Brain microvascular endothelial cell (primary cell): ENCODE results near the gene NEUROD2.

Source experiments
- DNase-seq: peaks from one replicate; pipeline ENCODE4 v3.0.0-alpha.2; 2020
- H3K27ac ChIP-seq: fragments of 250-450 bp; sonication (Bioruptor Pico); 2 replicates; pipeline ENCODE4 v1.5.1; 2020; ENCODE audit warnings: mild to moderate bottlenecking, moderate library complexity
- H3K27me3 ChIP-seq: fragments of 250-450 bp; sonication (Bioruptor Pico); replicated peaks from 2 replicates; pipeline ENCODE4 v1.5.1; 2020; ENCODE audit warnings: mild to moderate bottlenecking
- H3K36me3 ChIP-seq: fragments of 250-450 bp; sonication (Bioruptor Pico); replicated peaks from 2 replicates; pipeline ENCODE4 v1.5.1; 2020; ENCODE audit warnings: mild to moderate bottlenecking
- H3K4me3 ChIP-seq: 2 replicates; pipeline ENCODE4 v1.5.1; 2011; ENCODE audit warnings: low read depth, mild to moderate bottlenecking, control low read depth, low read length, moderate library complexity
- CTCF ChIP-seq: IDR thresholded peaks from 2 replicates; pipeline ENCODE4 v1.5.1; 2011; ENCODE audit warnings: low read depth, mild to moderate bottlenecking, moderate library complexity, low read length, control low read depth, inconsistent platforms; ENCODE audit errors: missing control alignments
- in situ Hi-C: cut with HindIII; loops from 2 replicates; pipeline ENCODE4 v1.10.0; 2017; ENCODE audit warnings: low sequenced_read_pairs, low pct_ligation_motif_present

Gene NEUROD2

GRCh38 chr17:39651923-39652586 is 44.3 kb upstream of the NEUROD2 start:
- Histone ChIP-seq H3K27me3 (no peaks in the 10 kb centered on the region), H3K36me3 (no peaks in the 10 kb centered on the region), H3K27ac (no peak overlapping the region), H3K4me3 (no peak overlapping the region)
- in situ Hi-C loops = no loop called here
- TF ChIP-seq CTCF = no peak
- no peak for DNase-seq

- Histone ChIP-seq H3K27ac (no peak overlapping the region), H3K4me3 (no peak overlapping the region)
- no peak for TF ChIP-seq CTCF
Measured at GRCh38 chr17:39650121-39650579, 42.4 kb upstream of the NEUROD2 start.

GRCh38 chr17:39648616-39649366 is 41.1 kb upstream of the NEUROD2 start:
- H3K27me3 ChIP-seq = no peaks in the 10 kb centered on the region
- H3K36me3 ChIP-seq = no peaks in the 10 kb centered on the region
- TF ChIP-seq CTCF = no peak
- no peak overlapping the region for H3K4me3 ChIP-seq
- in situ Hi-C loops = no loop called here
- H3K27ac ChIP-seq = no peak overlapping the region
- DNase-seq = no peak

More at GRCh38 chr17:39650121-39650579, 42.4 kb upstream of the NEUROD2 start:
- in situ Hi-C loops = no loop called here
- Histone ChIP-seq H3K36me3 (no peaks in the 10 kb centered on the region), H3K27me3 (no peaks in the 10 kb centered on the region)
- no peak for DNase-seq

GRCh38 chr17:39647256-39647655 is 39.5 kb upstream of the NEUROD2 start:
- H3K27ac ChIP-seq = no peak overlapping the region
- no peak overlapping the region for H3K4me3 ChIP-seq
- H3K36me3 ChIP-seq = no peaks in the 10 kb centered on the region
- no peaks in the 10 kb centered on the region for H3K27me3 ChIP-seq
- in situ Hi-C loops = no loop called here
- no peak for TF ChIP-seq CTCF
- DNase-seq = no peak

GRCh38 chr17:39643271-39643670 is 35.6 kb upstream of the NEUROD2 start:
- peak; percentile 12 for DNase-seq
- H3K4me3 ChIP-seq = no peak overlapping the region
- no peak overlapping the region for H3K27ac ChIP-seq
- no peaks in the 10 kb centered on the region for H3K27me3 ChIP-seq
- in situ Hi-C loops = no loop called here
- no peak for TF ChIP-seq CTCF
- H3K36me3 ChIP-seq = no peaks in the 10 kb centered on the region
